Heart left ventricle (tissue), 13 donors: Measurements from ENCODE around the gene F11R.

Experiments used
- CTCF ChIP-seq, 12 donors: fragments of 200-600 bp; sonication (generic) in 4 of 12; IDR thresholded peaks; one replicate each; pipeline versions ENCODE4 v1.5.0 to v1.8.0; 2018 to 2022; ENCODE audit warnings: antibody characterized with exemption in 12 of 12, mild to moderate bottlenecking in 5 of 12
- POLR2A ChIP-seq, 2 donors: fragments of 450-650 bp; IDR thresholded peaks; one replicate each; pipeline ENCODE4 v1.6.1; 2017; ENCODE audit warnings: antibody characterized with exemption in 2 of 2, mild to moderate bottlenecking in 2 of 2, moderate library complexity in 2 of 2
- donor health status: ischemic (EF 13 %, LVEDD 7.1; RV severe dilation, severe dysfunction).
- donor health status: DM: no; HTN: yes; CAD: no.
- donor health status: DM: no; HTN: no; CAD: no.
- donor health status: ischemic (EF 25% LVEDD 6.9; RV normal size, moderate dysfunction).
- donor health status: ischemic (EF 25% LVEDD 5.7; RV mildly dilated, moderate dysfunction).
- donor health status: ischemic (EF 35%, LVEDD 5.7; RV mildly dilated, moderate dysfunction).
- donor health status: nonischemic (EF 11% LVEDD 7.7; RV severe dilation, severe dysfunction).
- donor health status: DM: yes; HTN: yes; CAD: no.
- donor health status: PGD.
- donor health status: ischemic (EF 29% LVEDD 5.4; RV normal size, mild dysfunction).
- donor health status: nonischemic (EF 23%, LVEDD 6.1; RV moderate dilation, normal function).

DNA sequence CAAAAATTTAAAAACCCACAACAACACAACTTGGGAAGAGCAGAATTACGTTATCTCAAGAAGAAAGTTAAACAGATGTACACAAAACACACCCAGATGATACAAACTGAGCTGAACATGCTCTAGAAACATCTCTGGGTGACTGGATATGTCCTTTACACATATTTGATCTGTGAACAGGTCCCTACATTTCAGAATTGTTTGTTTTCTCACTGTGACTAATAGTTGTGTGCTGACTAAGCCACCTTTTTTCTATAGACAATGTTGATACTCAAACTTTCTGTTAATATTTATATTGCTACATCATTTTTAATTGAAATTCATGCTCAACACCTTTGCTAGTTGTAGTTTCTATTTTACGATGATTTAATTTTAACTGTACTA, 1.0 kb upstream of the F11R start:
- TF ChIP-seq CTCF (IDR thresholded peaks at IDR 0.05): no peak
- TF ChIP-seq POLR2A (IDR thresholded peaks at IDR 0.05): no peak
